HepG2 (cell line): ENCODE data around the gene SYT8. TPM values are rescaled to one million over a fixed set of nuclear protein-coding genes. Genes with fewer than 3 reads are reported as not detected.
A peak's percentile ranks its signal among the peaks of the same experiment; 100 is the strongest.

ENCODE experiments used
- CC2D1A ChIP-seq: sonication (generic); formaldehyde crosslinking; IDR thresholded peaks from 2 replicates; pipeline ENCODE4 v1.8.1; 2023; ENCODE audit warnings: mild to moderate bottlenecking, missing genetic modification reagents
- DPF2 ChIP-seq: sonication (generic); formaldehyde crosslinking; IDR thresholded peaks from 2 replicates; pipeline ENCODE4 v1.4.0; 2020; ENCODE audit warnings: mild to moderate bottlenecking, low read depth, missing genetic modification reagents, borderline replicate concordance
- EED ChIP-seq: sonication (generic); formaldehyde crosslinking; IDR thresholded peaks from 2 replicates; pipeline ENCODE4 v1.5.0; 2020; ENCODE audit warnings: mild to moderate bottlenecking, missing genetic modification reagents
- FOXP1 ChIP-seq, 2 experiments: fragments of 450-650 bp in 1 of 2; IDR thresholded peaks; 2 replicates each; pipeline ENCODE4 v1.6.1; 2017 to 2018; ENCODE audit warnings: antibody characterized with exemption in 1 of 2
- GLI4 ChIP-seq: sonication (generic); formaldehyde crosslinking; IDR thresholded peaks from 2 replicates; pipeline ENCODE4 v1.5.1; 2020; ENCODE audit warnings: missing genetic modification reagents, mild to moderate bottlenecking, moderate library complexity, borderline replicate concordance
- HIVEP1 ChIP-seq: sonication (generic); formaldehyde crosslinking; IDR thresholded peaks from 2 replicates; pipeline ENCODE4 v1.4.0; 2020; ENCODE audit warnings: mild to moderate bottlenecking, missing genetic modification reagents
- MBD4 ChIP-seq: IDR thresholded peaks from 2 replicates; pipeline ENCODE4 v1.6.1; 2012; ENCODE audit warnings: low read length, inconsistent platforms, borderline replicate concordance
- YY1 ChIP-seq: IDR thresholded peaks from 2 replicates; pipeline ENCODE4 v1.6.1; 2011; ENCODE audit warnings: low read length, low read depth, moderate library complexity, mild to moderate bottlenecking; ENCODE audit not compliant: insufficient read depth, insufficient replicate concordance
- ZBTB34 ChIP-seq: sonication (generic); formaldehyde crosslinking; IDR thresholded peaks from 2 replicates; pipeline ENCODE4 v1.8.0; 2022; ENCODE audit warnings: mild to moderate bottlenecking, missing genetic modification reagents
- ZBTB7A ChIP-seq: sonication (generic); formaldehyde crosslinking; IDR thresholded peaks from 2 replicates; pipeline ENCODE4 v1.8.0; 2022; ENCODE audit warnings: mild to moderate bottlenecking, missing genetic modification reagents
- ZC3H4 ChIP-seq: sonication (generic); formaldehyde crosslinking; IDR thresholded peaks from 2 replicates; pipeline ENCODE4 v1.4.0; 2020; ENCODE audit warnings: missing genetic modification reagents, borderline replicate concordance
- ZHX2 ChIP-seq, 2 experiments: sonication (generic) in 1 of 2; formaldehyde crosslinking in 1 of 2; IDR thresholded peaks; 2 replicates each; pipeline versions ENCODE4 v1.6.1 to v1.9.0; 2014 to 2022; ENCODE audit warnings: antibody characterized with exemption in 1 of 2, borderline replicate concordance in 1 of 2, inconsistent platforms in 1 of 2, low read depth in 1 of 2, missing genetic modification reagents in 1 of 2
- ZMAT3 ChIP-seq: sonication (generic); formaldehyde crosslinking; conservative IDR thresholded peaks from 2 replicates; pipeline ENCODE4 v1.7.0; 2021; ENCODE audit warnings: missing genetic modification reagents
- ZNF644 ChIP-seq: IDR thresholded peaks from 2 replicates; pipeline ENCODE4 v1.6.1; 2016; ENCODE audit warnings: low read depth
- polyA plus RNA-seq, 8 experiments: library from polyadenylated mRNA; depleted of rRNA in 3 of 8; stranded (reverse) in 7 of 8; unstranded in 1 of 8; fragments of >200 nt; fragmentation: Illumina TruSeq in 4 of 8; extraction: Trizol in 4 of 8; gene quantifications; 2 replicates each; pipeline versions ENCODE4 v1.2.1 to v1.2.3, GENCODE V29; 2011 to 2016; ENCODE audit warnings: low read depth in 4 of 8, missing spikeins in 1 of 8, mixed read lengths in 1 of 8; ENCODE audit not compliant: insufficient read depth in 1 of 8
- total RNA-seq, 5 experiments: library from RNA; depleted of rRNA; stranded (reverse); fragments of >200 nt; fragmentation: Illumina TruSeq; extraction: Trizol; gene quantifications; 2 replicates each; pipeline ENCODE4 v1.2.3, GENCODE V29; 2016; ENCODE audit warnings: low read depth in 1 of 5

The SYT8 gene
- total and polyA plus RNA-seq, 2 of the 13 experiments (the other 11 are each of a cell fraction or from before 2014, with no cell fraction given), result 0.60 to 2.3 TPM

- TF ChIP-seq ZHX2 (IDR thresholded peaks at IDR 0.05; ENCODE audit: low read depth), result no peak
- TF ChIP-seq ZHX2 (CRISPR knock-in tag; IDR thresholded peaks at IDR 0.05; ENCODE audit: borderline replicate concordance), result no peak
- no peak for TF ChIP-seq CC2D1A (CRISPR knock-in tag)
- no peak; the same call in 1 of the 2 replicates for TF ChIP-seq EED
- TF ChIP-seq ZBTB34, result peak; percentile 60
- 0 out of 2 replicates have a peak, but pooled peaks have one; percentile 57 for TF ChIP-seq ZC3H4 (CRISPR knock-in tag)
- peak; percentile 75 for TF ChIP-seq YY1
- TF ChIP-seq ZNF644 (CRISPR knock-in tag), result no peak
- TF ChIP-seq FOXP1 (IDR thresholded peaks at IDR 0.05), result no peak
- TF ChIP-seq FOXP1 (CRISPR knock-in tag; IDR thresholded peaks at IDR 0.05), result no peak
- TF ChIP-seq GLI4, result 0 out of 2 replicates have a peak, but pooled peaks have one; percentile 34
- TF ChIP-seq MBD4, result no peak
- peak; percentile 83; the same call in 1 of the 2 replicates for TF ChIP-seq ZMAT3 (CRISPR knock-in tag)
- no peak for TF ChIP-seq DPF2
- peak; percentile 72 for TF ChIP-seq HIVEP1 (CRISPR knock-in tag)
- peak; percentile 87 for TF ChIP-seq ZBTB7A (CRISPR knock-in tag)
Observed at GRCh38 chr11:1830322-1831223, 4.2 kb upstream of the SYT8 start (continued).
